ENCODE results near the gene SPDYE8. TPM values are rescaled to one million over a fixed set of nuclear protein-coding genes. Genes with fewer than 3 reads are reported as not detected.
A peak's percentile ranks its signal among the peaks of the same experiment; 100 is the strongest.
"Not testable (repeated sequence)": the region's sequence is repeated elsewhere in the genome, so short reads cannot be mapped to it uniquely, and the experiment has no call there.

The SPDYE8 gene
- total RNA-seq, 1 experiment from 2014 or later = not detected

DNA sequence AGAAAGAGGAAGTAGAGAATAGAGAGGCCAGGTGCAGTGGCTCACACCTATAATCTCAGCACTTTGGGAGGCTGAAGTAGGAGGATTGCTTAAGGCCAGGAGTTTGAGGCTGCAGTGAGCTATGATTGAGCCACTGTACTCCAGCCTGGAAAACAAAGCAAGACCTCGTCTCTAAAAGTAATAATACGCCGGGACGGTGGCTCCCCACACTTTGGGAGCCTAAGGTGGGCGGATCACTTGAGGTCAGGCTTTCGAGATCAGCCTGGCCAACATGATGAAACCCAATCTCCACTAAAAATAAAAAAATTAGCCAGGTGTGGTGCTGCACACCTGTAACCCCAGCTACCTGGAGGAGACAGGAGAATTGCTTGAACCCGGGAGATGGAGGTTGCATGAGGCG is 34.1 kb downstream of the SPDYE8 start:
- CTCF ChIA-PET; H2AFZ ChIP-seq; DNase-seq; H3K27ac ChIP-seq; H3K4me2 ChIP-seq; BruUV-seq (replicated peaks); H3K79me2 ChIP-seq (ENCODE audit: low read depth); H3K36me3 ChIP-seq (ENCODE audit: low read depth); H3K9me3 ChIP-seq (ENCODE audit: insufficient read depth, low read depth); H3K4me3 ChIP-seq; H3K4me1 ChIP-seq (replicated peaks; ENCODE audit: insufficient read depth); POLR2A ChIA-PET (ENCODE audit: unreplicated experiment); intact Hi-C loops (cut with micrococcal nuclease; ENCODE audit: unreplicated experiment); H3K9me2 ChIP-seq (ENCODE audit: insufficient read depth); H3F3A ChIP-seq (ENCODE audit: insufficient read depth, low read depth); H3K27me3 ChIP-seq (ENCODE audit: insufficient read depth, low read depth); H4K20me1 ChIP-seq (ENCODE audit: insufficient read depth): not testable (repeated sequence)

DNA sequence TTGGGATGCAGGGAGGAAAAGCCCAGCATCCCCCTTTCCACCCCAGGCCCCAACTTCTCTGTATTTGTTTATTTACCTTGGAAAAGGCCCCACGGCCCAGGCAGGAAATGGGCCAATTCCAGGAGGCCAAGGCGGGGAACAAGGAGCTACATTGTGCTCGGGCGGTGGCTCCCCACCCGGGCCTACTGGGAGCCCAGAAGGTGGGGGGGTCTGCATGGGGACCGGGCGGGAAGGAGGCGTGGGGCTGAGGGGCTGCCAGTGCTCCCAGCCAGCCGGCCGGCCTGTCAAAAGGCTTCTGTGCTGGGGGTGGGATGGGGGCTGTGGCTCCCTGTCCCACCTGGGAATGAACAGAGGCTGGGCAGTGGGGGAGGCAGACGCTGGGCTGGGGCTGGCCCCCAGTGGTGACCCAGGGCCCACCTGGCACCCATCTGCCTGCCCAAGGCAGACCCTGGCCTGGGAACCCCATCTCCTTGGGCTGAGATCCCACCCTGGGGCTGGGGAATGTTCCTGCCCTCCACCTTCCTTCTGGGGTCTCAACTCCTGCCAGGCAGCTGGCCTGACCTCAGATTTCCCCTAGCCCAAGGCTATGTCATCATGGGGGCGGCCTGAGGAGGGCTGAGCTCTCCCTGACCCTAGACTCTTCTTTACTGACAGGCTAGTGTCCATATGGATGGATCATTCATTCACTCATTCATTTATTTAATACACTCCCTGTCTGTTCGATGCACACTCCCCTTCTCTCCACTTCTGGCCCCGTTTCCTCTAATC is 39.2 kb downstream of the SPDYE8 start:
- H4K20me1 ChIP-seq (ENCODE audit: insufficient read depth); H3K4me2 ChIP-seq; H3F3A ChIP-seq (ENCODE audit: insufficient read depth, low read depth); H3K4me3 ChIP-seq; POLR2A ChIA-PET (ENCODE audit: unreplicated experiment); H3K27ac ChIP-seq; BruUV-seq (replicated peaks); H3K27me3 ChIP-seq (ENCODE audit: insufficient read depth, low read depth); DNase-seq; intact Hi-C loops (cut with micrococcal nuclease; ENCODE audit: unreplicated experiment); H2AFZ ChIP-seq; H3K79me2 ChIP-seq (ENCODE audit: low read depth); CTCF ChIA-PET; H3K9me3 ChIP-seq (ENCODE audit: insufficient read depth, low read depth); H3K36me3 ChIP-seq (ENCODE audit: low read depth); H3K9me2 ChIP-seq (ENCODE audit: insufficient read depth); H3K4me1 ChIP-seq (replicated peaks; ENCODE audit: insufficient read depth): not testable (repeated sequence)

DNA sequence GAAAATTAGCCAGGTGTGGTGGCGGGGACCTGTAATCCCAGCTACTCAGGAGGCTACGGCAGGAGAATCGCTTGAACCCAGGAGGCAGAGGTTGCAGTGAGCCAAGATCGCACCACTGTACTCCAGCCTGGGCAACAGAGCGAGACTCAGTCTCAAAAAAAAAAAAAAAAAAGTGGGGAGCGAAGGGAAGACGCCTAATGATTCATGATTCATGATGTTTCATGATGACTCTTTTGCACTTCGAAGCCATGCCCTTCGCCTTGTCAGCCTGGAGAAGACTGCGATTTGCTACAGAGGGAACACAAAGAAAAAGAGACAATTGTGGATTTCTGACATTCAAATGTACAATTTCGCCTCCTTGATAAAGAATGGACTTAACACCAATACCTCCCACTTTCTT is 47.5 kb downstream of the SPDYE8 start:
- H3K27ac ChIP-seq; H3F3A ChIP-seq (ENCODE audit: insufficient read depth, low read depth); H3K4me2 ChIP-seq; H3K9me2 ChIP-seq (ENCODE audit: insufficient read depth); H4K20me1 ChIP-seq (ENCODE audit: insufficient read depth); BruUV-seq (replicated peaks); CTCF ChIA-PET; H2AFZ ChIP-seq; POLR2A ChIA-PET (ENCODE audit: unreplicated experiment); H3K79me2 ChIP-seq (ENCODE audit: low read depth); H3K36me3 ChIP-seq (ENCODE audit: low read depth); H3K9me3 ChIP-seq (ENCODE audit: insufficient read depth, low read depth); DNase-seq; H3K27me3 ChIP-seq (ENCODE audit: insufficient read depth, low read depth); H3K4me3 ChIP-seq; intact Hi-C loops (cut with micrococcal nuclease; ENCODE audit: unreplicated experiment); H3K4me1 ChIP-seq (replicated peaks; ENCODE audit: insufficient read depth): not testable (repeated sequence)

DNA sequence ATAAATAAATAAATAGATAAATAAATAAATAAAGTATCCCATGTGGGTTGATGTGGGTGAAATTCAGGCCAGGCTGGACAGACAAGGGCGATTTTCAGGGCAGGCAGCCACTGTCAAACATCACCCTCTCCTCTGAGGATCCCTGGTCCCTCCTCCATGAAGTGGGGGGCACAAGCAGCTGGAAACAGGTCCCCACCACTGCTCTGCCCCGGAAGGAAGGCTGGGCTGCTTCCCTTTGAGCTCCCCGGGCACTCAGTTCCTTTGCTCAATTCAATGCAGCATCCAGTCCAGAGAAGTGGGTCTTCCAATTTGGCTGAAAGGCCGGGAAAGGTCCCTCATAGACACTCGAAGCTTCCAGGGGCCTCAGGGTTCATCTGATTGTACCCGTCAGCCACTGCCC is 49.2 kb downstream of the SPDYE8 start:
- H3K27me3 ChIP-seq (ENCODE audit: insufficient read depth, low read depth); H3K36me3 ChIP-seq (ENCODE audit: low read depth); H2AFZ ChIP-seq; POLR2A ChIA-PET (ENCODE audit: unreplicated experiment); CTCF ChIA-PET; H3K4me3 ChIP-seq; BruUV-seq (replicated peaks); H3K4me2 ChIP-seq; H4K20me1 ChIP-seq (ENCODE audit: insufficient read depth); H3K4me1 ChIP-seq (replicated peaks; ENCODE audit: insufficient read depth); H3K9me3 ChIP-seq (ENCODE audit: insufficient read depth, low read depth); H3K79me2 ChIP-seq (ENCODE audit: low read depth); H3F3A ChIP-seq (ENCODE audit: insufficient read depth, low read depth); H3K27ac ChIP-seq; H3K9me2 ChIP-seq (ENCODE audit: insufficient read depth); DNase-seq; intact Hi-C loops (cut with micrococcal nuclease; ENCODE audit: unreplicated experiment): not testable (repeated sequence)

DNA sequence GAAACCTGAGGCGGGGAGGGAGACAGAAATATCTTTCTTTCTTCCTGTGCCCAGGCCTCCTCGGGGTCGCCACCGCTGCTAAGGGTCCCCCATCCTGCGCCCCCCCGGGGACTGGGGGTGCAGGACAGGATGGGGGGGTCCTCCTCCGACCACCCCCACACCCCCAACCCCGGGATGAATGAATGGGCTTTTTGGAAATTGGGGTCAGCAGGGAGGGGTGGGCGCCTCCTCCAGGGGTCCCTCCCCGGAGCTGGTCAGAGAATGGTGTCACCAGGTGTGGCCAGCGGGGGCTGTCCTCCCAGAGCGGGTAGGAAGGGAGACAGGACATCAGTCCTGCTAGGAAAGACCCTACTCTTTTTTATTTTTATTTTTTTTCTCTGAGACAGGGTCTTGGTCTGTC is 53.1 kb downstream of the SPDYE8 start:
- H3K36me3 ChIP-seq (ENCODE audit: low read depth); H3K79me2 ChIP-seq (ENCODE audit: low read depth); CTCF ChIA-PET; H3K4me2 ChIP-seq; H2AFZ ChIP-seq; H3F3A ChIP-seq (ENCODE audit: insufficient read depth, low read depth); BruUV-seq (replicated peaks); H3K9me2 ChIP-seq (ENCODE audit: insufficient read depth); H3K27me3 ChIP-seq (ENCODE audit: insufficient read depth, low read depth); H3K4me1 ChIP-seq (replicated peaks; ENCODE audit: insufficient read depth); DNase-seq; intact Hi-C loops (cut with micrococcal nuclease; ENCODE audit: unreplicated experiment); H3K4me3 ChIP-seq; H3K27ac ChIP-seq; H3K9me3 ChIP-seq (ENCODE audit: insufficient read depth, low read depth); POLR2A ChIA-PET (ENCODE audit: unreplicated experiment); H4K20me1 ChIP-seq (ENCODE audit: insufficient read depth): not testable (repeated sequence)

DNA sequence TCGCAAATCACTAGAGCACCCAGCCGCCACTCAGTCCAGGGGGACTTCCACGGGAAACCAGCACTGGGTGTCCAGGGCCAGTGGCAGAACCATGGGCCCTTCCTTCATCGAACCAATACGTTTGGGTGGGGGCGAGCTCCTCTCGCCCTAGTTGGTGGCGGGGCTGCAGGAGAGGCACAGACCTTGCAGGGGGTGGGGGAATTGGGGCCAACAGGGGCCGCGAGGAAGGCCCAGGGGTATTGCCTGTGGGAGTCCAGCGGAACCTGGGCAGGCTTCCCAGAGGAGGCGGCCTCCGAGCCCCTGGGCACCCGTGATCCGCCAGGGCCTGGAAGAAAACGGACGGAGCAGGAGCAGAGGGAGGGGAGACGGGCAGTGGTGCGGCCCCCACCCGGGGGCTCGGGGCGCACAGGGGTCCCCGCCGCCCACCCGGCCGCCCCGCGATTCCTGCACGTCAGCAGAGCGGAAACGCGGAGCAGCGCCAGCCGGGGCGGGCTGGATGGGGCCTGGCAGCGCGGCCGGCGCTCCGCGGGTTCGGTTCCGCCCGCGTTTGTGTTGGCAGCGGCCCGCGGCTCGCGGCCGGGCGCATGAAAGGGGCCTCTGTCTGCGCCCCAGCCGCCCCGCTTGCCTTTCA is 53.8 kb downstream of the SPDYE8 start:
- H3K4me3 ChIP-seq; H3F3A ChIP-seq (ENCODE audit: insufficient read depth, low read depth); H2AFZ ChIP-seq; H3K9me3 ChIP-seq (ENCODE audit: insufficient read depth, low read depth); H3K4me2 ChIP-seq; H3K79me2 ChIP-seq (ENCODE audit: low read depth); BruUV-seq (replicated peaks); H3K9me2 ChIP-seq (ENCODE audit: insufficient read depth); H4K20me1 ChIP-seq (ENCODE audit: insufficient read depth); H3K4me1 ChIP-seq (replicated peaks; ENCODE audit: insufficient read depth); H3K27me3 ChIP-seq (ENCODE audit: insufficient read depth, low read depth); H3K27ac ChIP-seq; CTCF ChIA-PET; DNase-seq; intact Hi-C loops (cut with micrococcal nuclease; ENCODE audit: unreplicated experiment); H3K36me3 ChIP-seq (ENCODE audit: low read depth); POLR2A ChIA-PET (ENCODE audit: unreplicated experiment): not testable (repeated sequence)

DNA sequence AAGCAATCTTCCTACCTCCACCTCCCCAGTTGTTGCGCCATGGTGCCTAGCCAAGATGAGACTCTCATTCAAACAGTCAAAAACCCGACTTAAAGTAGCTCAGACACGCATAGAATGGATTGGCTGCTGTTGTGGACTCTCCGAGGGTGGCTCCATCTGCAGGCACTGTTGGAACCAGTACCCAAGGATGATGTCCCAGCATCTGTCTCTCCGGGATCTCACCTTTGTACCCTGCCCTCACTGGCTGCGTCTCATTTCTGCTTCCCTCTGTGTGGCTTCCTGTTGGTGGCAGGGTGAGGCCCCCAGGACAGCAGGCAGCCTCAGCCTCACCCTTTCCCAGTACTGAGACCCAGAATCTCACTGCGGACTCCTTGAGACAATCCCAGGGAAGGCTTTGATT is 54.8 kb downstream of the SPDYE8 start:
- CTCF ChIA-PET; POLR2A ChIA-PET (ENCODE audit: unreplicated experiment): not testable (repeated sequence)

More for the DNA sequence above, 54.8 kb downstream of the SPDYE8 start:
- H3F3A ChIP-seq (ENCODE audit: insufficient read depth, low read depth); H4K20me1 ChIP-seq (ENCODE audit: insufficient read depth); H3K4me3 ChIP-seq; H3K4me1 ChIP-seq (replicated peaks; ENCODE audit: insufficient read depth); H3K9me2 ChIP-seq (ENCODE audit: insufficient read depth); H3K27me3 ChIP-seq (ENCODE audit: insufficient read depth, low read depth); intact Hi-C loops (cut with micrococcal nuclease; ENCODE audit: unreplicated experiment); H3K36me3 ChIP-seq (ENCODE audit: low read depth); H3K9me3 ChIP-seq (ENCODE audit: insufficient read depth, low read depth); H2AFZ ChIP-seq; H3K27ac ChIP-seq; DNase-seq; H3K4me2 ChIP-seq; H3K79me2 ChIP-seq (ENCODE audit: low read depth): not testable (repeated sequence)
- BruUV-seq (replicated peaks) = TSS peak; percentile 4
